Memory B cell (primary cell): ENCODE results near the gene SLC25A34.
A peak's percentile ranks its signal among the peaks of the same experiment; 100 is the strongest.

ENCODE experiments used
- ATAC-seq: fragments of 150-1000 bp; cut with Tn5 transposase; 2 replicates; pipeline ENCODE4 v1.10.0; 2021; ENCODE audit warnings: low read depth, mild to moderate bottlenecking, moderate library complexity
- DNase-seq, 2 donors: peaks; one replicate each; pipeline ENCODE4 v3.0.0; 2022; ENCODE audit warnings: low spot score in 2 of 2
- H3K27ac Mint-ChIP-seq: one replicate; pipeline ENCODE4 v1.8.0; 2022; ENCODE audit warnings: mild to moderate bottlenecking, moderate library complexity, mixed read lengths
- H3K27me3 Mint-ChIP-seq: one replicate; pipeline ENCODE4 v1.8.0; 2022; ENCODE audit warnings: mixed read lengths
- H3K36me3 Mint-ChIP-seq: one replicate; pipeline ENCODE4 v1.8.0; 2022; ENCODE audit warnings: mild to moderate bottlenecking, mixed read lengths
- H3K4me1 Mint-ChIP-seq: one replicate; pipeline ENCODE4 v1.8.0; 2022; ENCODE audit warnings: mixed read lengths
- H3K4me3 Mint-ChIP-seq: one replicate; pipeline ENCODE4 v1.8.0; 2022; ENCODE audit warnings: mild to moderate bottlenecking, moderate library complexity, mixed read lengths
- H3K9me3 Mint-ChIP-seq: one replicate; pipeline ENCODE4 v1.8.0; 2022; ENCODE audit warnings: mixed read lengths

SLC25A34 gene

DNA sequence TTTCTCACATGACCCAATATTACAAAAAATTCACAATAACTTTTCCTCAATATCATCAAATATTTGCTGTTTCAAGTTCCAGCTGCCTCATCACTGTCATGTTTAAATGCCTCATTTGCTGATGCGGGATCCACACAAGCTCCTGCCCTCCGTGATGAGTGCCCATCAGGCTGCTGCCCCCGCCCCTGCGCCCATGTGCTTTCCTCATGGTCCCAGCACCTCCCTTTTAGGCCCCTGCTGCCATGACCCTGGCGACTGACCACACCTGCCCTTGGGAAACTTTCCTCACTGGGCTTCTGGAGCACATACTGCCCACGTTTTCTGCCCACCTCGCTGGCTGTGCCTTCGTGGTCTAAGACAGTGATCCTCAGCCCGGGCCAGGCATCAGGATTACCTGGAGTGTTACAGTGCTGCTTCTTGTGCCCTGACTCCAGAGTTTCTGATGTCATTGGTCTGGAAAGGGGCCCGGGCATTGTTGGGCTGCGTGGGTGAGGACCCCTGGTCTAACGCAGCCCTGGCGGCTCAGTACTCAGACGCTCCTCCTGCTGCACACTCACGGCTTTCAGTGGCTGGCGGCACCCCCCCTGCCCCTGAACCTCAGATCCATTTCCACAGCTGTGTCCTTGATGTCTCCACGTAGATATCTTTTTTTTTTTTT lies 31.4 kb upstream of the SLC25A34 start:
- H3K4me3 Mint-ChIP-seq, result no peak overlapping the region
- H3K4me1 Mint-ChIP-seq, result peaks cover 27% of the 10 kb centered on the region
- DNase-seq, result no peak
- H3K27ac Mint-ChIP-seq, result peak overlapping the region; percentile 19
- no peak for ATAC-seq
- H3K27me3 Mint-ChIP-seq, result no peaks in the 10 kb centered on the region
- no peaks in the 10 kb centered on the region for H3K9me3 Mint-ChIP-seq
- peaks cover 20% of the 10 kb centered on the region for H3K36me3 Mint-ChIP-seq

DNA sequence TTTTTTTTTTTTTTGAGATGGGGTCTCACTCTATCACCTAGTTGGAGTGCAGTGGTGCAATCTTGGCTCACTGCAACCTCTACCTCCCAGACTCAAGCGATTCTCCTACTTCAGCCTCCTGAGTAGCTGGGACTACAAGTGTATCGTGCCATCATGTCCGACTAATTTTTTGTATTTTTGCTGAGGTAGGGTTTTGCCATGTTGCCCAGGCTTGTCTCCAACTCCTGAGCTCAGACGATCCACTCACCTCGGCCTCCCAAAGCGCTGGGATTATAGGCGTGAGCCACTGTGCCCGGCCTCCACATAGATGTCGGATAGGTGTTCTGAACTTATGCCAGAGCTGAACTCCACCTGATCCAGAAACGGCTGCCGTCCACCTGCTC lies 30.9 kb upstream of the SLC25A34 start:
- H3K4me1 Mint-ChIP-seq, result peaks cover 27% of the 10 kb centered on the region
- peaks cover 20% of the 10 kb centered on the region for H3K36me3 Mint-ChIP-seq
- no peaks in the 10 kb centered on the region for H3K27me3 Mint-ChIP-seq
- no peak for ATAC-seq
- no peaks in the 10 kb centered on the region for H3K9me3 Mint-ChIP-seq
- no peak overlapping the region for H3K27ac Mint-ChIP-seq
- DNase-seq, result no peak
- no peak overlapping the region for H3K4me3 Mint-ChIP-seq

GRCh38 chr1:15706751-15707150 lies 29.3 kb upstream of the SLC25A34 start:
- ATAC-seq (no peak), DNase-seq (no peak)
- H3K27ac Mint-ChIP-seq, result peak overlapping the region; percentile 75
- peaks cover 25% of the 10 kb centered on the region for H3K4me1 Mint-ChIP-seq
- H3K9me3 Mint-ChIP-seq, result no peaks in the 10 kb centered on the region
- no peaks in the 10 kb centered on the region for H3K27me3 Mint-ChIP-seq
- no peak overlapping the region for H3K4me3 Mint-ChIP-seq
- peaks cover 19% of the 10 kb centered on the region for H3K36me3 Mint-ChIP-seq

- Mint-ChIP-seq H3K4me3 (no peak overlapping the region), H3K27me3 (no peaks in the 10 kb centered on the region), H3K36me3 (peaks cover 18% of the 10 kb centered on the region), H3K27ac (no peak overlapping the region), H3K9me3 (no peaks in the 10 kb centered on the region), H3K4me1 (peaks cover 25% of the 10 kb centered on the region)
- DNase-seq, result no peak
- ATAC-seq, result no peak
Measured at GRCh38 chr1:15707239-15707925, 28.7 kb upstream of the SLC25A34 start.

DNA sequence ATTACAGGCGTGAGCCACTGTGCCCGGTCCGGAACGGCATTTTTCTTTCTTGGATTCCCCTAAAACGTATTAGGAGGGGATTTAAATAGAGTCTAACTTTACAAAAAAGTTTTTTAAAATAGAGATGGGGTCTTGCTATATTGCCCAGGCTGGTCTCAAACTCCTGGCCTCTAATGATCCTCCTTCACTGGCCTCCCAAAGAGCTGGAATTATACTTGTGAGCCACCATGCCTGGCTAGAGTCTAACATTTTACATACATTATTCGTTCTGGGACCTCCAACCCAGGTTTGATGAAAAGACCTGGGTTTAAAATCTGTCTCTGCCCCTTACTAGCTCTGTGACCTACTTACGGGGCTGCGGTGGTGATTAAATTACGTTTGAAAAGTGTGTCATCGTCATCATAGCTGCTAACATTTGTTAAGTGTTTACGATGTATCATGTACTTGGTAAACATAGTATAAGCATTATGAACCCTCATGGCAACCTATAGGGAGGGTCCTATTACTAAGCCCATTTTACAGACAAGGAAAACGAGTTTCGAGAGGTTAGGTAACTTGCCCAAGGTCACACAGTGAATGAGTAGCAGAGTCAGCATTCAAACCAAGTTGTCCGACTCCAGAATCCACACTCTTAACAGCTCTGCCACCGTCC lies 27.4 kb upstream of the SLC25A34 start:
- Mint-ChIP-seq H3K27ac (no peak overlapping the region), H3K27me3 (no peaks in the 10 kb centered on the region), H3K36me3 (peaks cover 18% of the 10 kb centered on the region), H3K9me3 (no peaks in the 10 kb centered on the region), H3K4me3 (no peak overlapping the region), H3K4me1 (peaks cover 20% of the 10 kb centered on the region)
- ATAC-seq (no peak), DNase-seq (no peak)

DNA sequence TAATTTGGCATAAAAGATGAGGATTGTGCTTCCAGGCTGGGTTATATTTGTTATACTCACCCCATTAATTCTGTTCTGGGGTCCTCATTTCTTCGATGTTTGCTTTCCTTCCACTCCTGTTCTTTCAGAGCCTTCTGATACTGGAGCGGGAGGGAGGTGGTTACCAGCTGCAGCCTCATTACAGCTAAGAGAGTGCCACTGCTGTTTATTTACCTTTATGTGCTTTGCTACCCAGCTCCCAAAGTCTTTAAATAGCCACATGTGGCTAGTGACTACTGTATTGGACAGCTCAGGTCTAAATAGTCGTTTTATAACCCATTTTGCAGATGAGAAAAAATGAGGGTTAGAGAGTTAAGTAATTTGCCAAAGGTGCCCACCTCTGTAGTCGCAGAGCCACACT lies 26.8 kb upstream of the SLC25A34 start:
- DNase-seq (no peak), ATAC-seq (no peak)
- Mint-ChIP-seq H3K36me3 (peaks cover 17% of the 10 kb centered on the region), H3K27ac (no peak overlapping the region), H3K4me1 (peaks cover 17% of the 10 kb centered on the region), H3K4me3 (no peak overlapping the region), H3K27me3 (no peaks in the 10 kb centered on the region), H3K9me3 (no peaks in the 10 kb centered on the region)

- H3K27me3 Mint-ChIP-seq, result no peaks in the 10 kb centered on the region
- no peak for DNase-seq
- H3K9me3 Mint-ChIP-seq, result no peaks in the 10 kb centered on the region
- H3K4me1 Mint-ChIP-seq, result peaks cover 8% of the 10 kb centered on the region
- no peak overlapping the region for H3K4me3 Mint-ChIP-seq
- no peak overlapping the region for H3K27ac Mint-ChIP-seq
- ATAC-seq, result no peak
- peaks cover 3% of the 10 kb centered on the region for H3K36me3 Mint-ChIP-seq
Measured at GRCh38 chr1:15712168-15712567, 23.9 kb upstream of the SLC25A34 start.

DNA sequence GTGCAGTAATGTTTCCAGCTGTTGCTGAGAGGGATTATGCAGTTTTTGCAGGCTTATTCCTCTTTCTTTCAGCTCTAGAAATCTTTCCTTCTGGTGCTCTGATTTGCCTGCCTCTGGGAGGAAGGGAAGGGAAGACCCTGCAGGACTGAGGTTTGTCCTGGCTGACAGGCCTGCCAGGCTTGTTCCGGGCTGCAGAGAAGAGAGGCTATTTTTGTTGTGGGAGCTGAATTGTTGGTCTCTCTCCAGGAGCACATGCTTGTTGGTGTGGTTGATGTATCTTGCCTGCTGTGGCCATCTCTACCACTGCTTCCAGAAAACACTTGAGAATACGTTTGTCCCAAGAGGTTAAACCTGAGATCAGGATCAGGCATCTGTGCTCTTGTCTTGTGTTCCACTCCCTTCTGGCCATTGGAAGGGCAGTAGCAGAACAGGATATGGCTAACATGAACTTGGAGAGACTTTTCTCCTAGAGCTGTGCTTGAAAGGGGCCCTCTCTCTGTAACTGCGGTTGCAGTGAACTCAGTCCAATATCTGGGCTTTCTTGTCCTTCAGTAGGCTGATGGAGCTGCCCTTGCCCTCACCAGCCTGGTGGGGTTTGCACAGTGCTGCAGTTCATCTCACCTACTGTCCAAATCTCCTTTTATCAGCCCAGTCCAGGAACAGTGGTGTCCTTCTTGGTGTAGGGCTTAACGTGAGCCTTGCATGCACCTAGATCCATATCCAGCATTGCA lies 21.5 kb upstream of the SLC25A34 start:
- no peak for ATAC-seq
- Mint-ChIP-seq H3K27ac (no peak overlapping the region), H3K27me3 (no peaks in the 10 kb centered on the region), H3K4me1 (peaks cover 6% of the 10 kb centered on the region), H3K9me3 (no peaks in the 10 kb centered on the region), H3K36me3 (peaks cover 16% of the 10 kb centered on the region), H3K4me3 (no peak overlapping the region)
- no peak for DNase-seq

- no peak overlapping the region for H3K4me3 Mint-ChIP-seq
Measured at GRCh38 chr1:15717418-15718125, 18.5 kb upstream of the SLC25A34 start.

GRCh38 chr1:15718199-15718601 lies 17.9 kb upstream of the SLC25A34 start:
- Mint-ChIP-seq H3K27ac (no peak overlapping the region), H3K36me3 (peaks cover 28% of the 10 kb centered on the region), H3K9me3 (no peaks in the 10 kb centered on the region), H3K4me1 (peaks cover 3% of the 10 kb centered on the region), H3K4me3 (no peak overlapping the region), H3K27me3 (no peaks in the 10 kb centered on the region)
- no peak for ATAC-seq
- no peak for DNase-seq

More at GRCh38 chr1:15717418-15718125, 18.5 kb upstream of the SLC25A34 start:
- H3K9me3 Mint-ChIP-seq, result no peaks in the 10 kb centered on the region
- no peak overlapping the region for H3K27ac Mint-ChIP-seq
- DNase-seq, result no peak
- no peak for ATAC-seq
- H3K4me1 Mint-ChIP-seq, result peaks cover 3% of the 10 kb centered on the region
- H3K36me3 Mint-ChIP-seq, result peaks cover 26% of the 10 kb centered on the region
- H3K27me3 Mint-ChIP-seq, result no peaks in the 10 kb centered on the region

- Mint-ChIP-seq H3K9me3 (no peaks in the 10 kb centered on the region), H3K4me1 (peaks cover under 1% of the 10 kb centered on the region), H3K36me3 (peaks cover 28% of the 10 kb centered on the region), H3K4me3 (no peak overlapping the region), H3K27me3 (no peaks in the 10 kb centered on the region), H3K27ac (peak overlapping the region; percentile 63)
- DNase-seq, result no peak
- no peak for ATAC-seq
Measured at GRCh38 chr1:15719381-15720120, 16.5 kb upstream of the SLC25A34 start.

GRCh38 chr1:15720861-15721260 lies 15.2 kb upstream of the SLC25A34 start:
- DNase-seq, result no peak
- ATAC-seq, result no peak
- Mint-ChIP-seq H3K9me3 (no peaks in the 10 kb centered on the region), H3K27me3 (no peaks in the 10 kb centered on the region), H3K36me3 (peaks cover 34% of the 10 kb centered on the region), H3K4me3 (no peak overlapping the region), H3K27ac (no peak overlapping the region), H3K4me1 (no peaks in the 10 kb centered on the region)

DNA sequence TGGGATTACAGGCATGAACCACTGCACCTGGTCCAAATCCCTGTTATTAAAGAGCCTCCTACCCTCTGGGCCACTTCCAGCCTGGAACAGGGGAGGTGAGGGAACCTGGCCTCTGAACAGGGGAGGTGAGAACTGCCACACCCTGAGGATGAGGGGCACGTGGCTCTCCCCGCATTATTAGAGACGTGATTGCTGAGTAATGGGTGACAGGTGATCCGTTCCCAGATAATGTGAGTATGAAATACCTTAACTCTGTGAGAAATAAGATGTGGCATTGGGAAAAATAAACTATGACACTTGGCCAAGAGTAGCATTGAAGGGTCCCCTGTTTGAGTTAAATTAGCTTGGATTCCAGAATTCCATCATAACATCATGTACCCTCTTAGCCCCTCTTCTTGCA lies 13.6 kb upstream of the SLC25A34 start:
- H3K27me3 Mint-ChIP-seq, result no peaks in the 10 kb centered on the region
- DNase-seq (no peak), ATAC-seq (no peak)
- no peaks in the 10 kb centered on the region for H3K9me3 Mint-ChIP-seq
- no peaks in the 10 kb centered on the region for H3K4me1 Mint-ChIP-seq
- H3K27ac Mint-ChIP-seq, result no peak overlapping the region
- peaks cover 36% of the 10 kb centered on the region for H3K36me3 Mint-ChIP-seq
- H3K4me3 Mint-ChIP-seq, result no peak overlapping the region
